Measurements from ENCODE around the gene GIT1.

GIT1 gene

GRCh38 chr17:29573871-29574731 is 15.3 kb downstream of the GIT1 start:
- Histone ChIP-seq H3K27me3 (ENCODE audit: control insufficient read depth, insufficient read depth, low read length) (no peaks in the 10 kb centered on the region), H3K4me3 (ENCODE audit: low read length) (no peak overlapping the region), H3K9ac (ENCODE audit: low read depth, low read length) (no peak overlapping the region), H3K9me3 (replicated peaks; ENCODE audit: low read length) (no peaks in the 10 kb centered on the region), H3K4me2 (ENCODE audit: low read length) (no peak overlapping the region), H3K4me1 (ENCODE audit: control insufficient read depth, insufficient read depth, low read length) (peaks cover 34% of the 10 kb centered on the region), H3K36me3 (ENCODE audit: insufficient read depth, low read length) (peaks cover 45% of the 10 kb centered on the region)

- peaks cover 45% of the 10 kb centered on the region for H3K36me3 ChIP-seq (ENCODE audit: insufficient read depth, low read length)
- no peaks in the 10 kb centered on the region for H3K27me3 ChIP-seq (ENCODE audit: control insufficient read depth, insufficient read depth, low read length)
- no peaks in the 10 kb centered on the region for H3K9me3 ChIP-seq (replicated peaks; ENCODE audit: low read length)
- no peak overlapping the region for H3K4me3 ChIP-seq (ENCODE audit: low read length)
- no peak overlapping the region for H3K4me2 ChIP-seq (ENCODE audit: low read length)
- peaks cover 36% of the 10 kb centered on the region for H3K4me1 ChIP-seq (ENCODE audit: control insufficient read depth, insufficient read depth, low read length)
- H3K9ac ChIP-seq (ENCODE audit: low read depth, low read length) = no peak overlapping the region
Observed at GRCh38 chr17:29573558-29573869, 15.9 kb downstream of the GIT1 start.

- Histone ChIP-seq H3K9ac (ENCODE audit: low read depth, low read length) (peak overlapping the region; percentile 29), H3K27me3 (ENCODE audit: control insufficient read depth, insufficient read depth, low read length) (no peaks in the 10 kb centered on the region), H3K4me3 (ENCODE audit: low read length) (peak overlapping the region; percentile 46), H3K9me3 (replicated peaks; ENCODE audit: low read length) (no peaks in the 10 kb centered on the region), H3K4me1 (ENCODE audit: control insufficient read depth, insufficient read depth, low read length) (peaks cover 31% of the 10 kb centered on the region), H3K4me2 (ENCODE audit: low read length) (peak overlapping the region; percentile 70), H3K36me3 (ENCODE audit: insufficient read depth, low read length) (peaks cover 45% of the 10 kb centered on the region)
Observed at GRCh38 chr17:29572691-29573557, 16.5 kb downstream of the GIT1 start.

- Histone ChIP-seq H3K9me3 (replicated peaks; ENCODE audit: low read length) (no peaks in the 10 kb centered on the region), H3K36me3 (ENCODE audit: insufficient read depth, low read length) (peaks cover 38% of the 10 kb centered on the region), H3K4me1 (ENCODE audit: control insufficient read depth, insufficient read depth, low read length) (peaks cover 23% of the 10 kb centered on the region), H3K4me2 (ENCODE audit: low read length) (peak overlapping the region; percentile 70), H3K27me3 (ENCODE audit: control insufficient read depth, insufficient read depth, low read length) (no peaks in the 10 kb centered on the region), H3K9ac (ENCODE audit: low read depth, low read length) (peak overlapping the region; percentile 9), H3K4me3 (ENCODE audit: low read length) (no peak overlapping the region)
Observed at GRCh38 chr17:29571883-29572681, 17.4 kb downstream of the GIT1 start.

- H3K27me3 ChIP-seq (ENCODE audit: control insufficient read depth, insufficient read depth, low read length) = no peaks in the 10 kb centered on the region
- no peak overlapping the region for H3K9ac ChIP-seq (ENCODE audit: low read depth, low read length)
- H3K4me1 ChIP-seq (ENCODE audit: control insufficient read depth, insufficient read depth, low read length) = peaks cover 25% of the 10 kb centered on the region
- no peak overlapping the region for H3K4me2 ChIP-seq (ENCODE audit: low read length)
- H3K4me3 ChIP-seq (ENCODE audit: low read length) = no peak overlapping the region
- no peaks in the 10 kb centered on the region for H3K9me3 ChIP-seq (replicated peaks; ENCODE audit: low read length)
- peaks cover 32% of the 10 kb centered on the region for H3K36me3 ChIP-seq (ENCODE audit: insufficient read depth, low read length)
Observed at GRCh38 chr17:29571486-29571882, 18.0 kb downstream of the GIT1 start.

- no peaks in the 10 kb centered on the region for H3K27me3 ChIP-seq (ENCODE audit: control insufficient read depth, insufficient read depth, low read length)
- H3K4me2 ChIP-seq (ENCODE audit: low read length) = no peak overlapping the region
- H3K36me3 ChIP-seq (ENCODE audit: insufficient read depth, low read length) = peaks cover 22% of the 10 kb centered on the region
- no peaks in the 10 kb centered on the region for H3K9me3 ChIP-seq (replicated peaks; ENCODE audit: low read length)
- H3K4me1 ChIP-seq (ENCODE audit: control insufficient read depth, insufficient read depth, low read length) = peaks cover 35% of the 10 kb centered on the region
- no peak overlapping the region for H3K4me3 ChIP-seq (ENCODE audit: low read length)
- no peak overlapping the region for H3K9ac ChIP-seq (ENCODE audit: low read depth, low read length)
Observed at GRCh38 chr17:29570521-29570920, 18.9 kb downstream of the GIT1 start.

- H3K4me2 ChIP-seq (ENCODE audit: low read length) = peak overlapping the region; percentile 85
- H3K4me3 ChIP-seq (ENCODE audit: low read length) = peak overlapping the region; percentile 74
- peaks cover 36% of the 10 kb centered on the region for H3K4me1 ChIP-seq (ENCODE audit: control insufficient read depth, insufficient read depth, low read length)
- H3K9me3 ChIP-seq (replicated peaks; ENCODE audit: low read length) = no peaks in the 10 kb centered on the region
- H3K9ac ChIP-seq (ENCODE audit: low read depth, low read length) = peak overlapping the region; percentile 81
- H3K36me3 ChIP-seq (ENCODE audit: insufficient read depth, low read length) = peaks cover 13% of the 10 kb centered on the region
- no peaks in the 10 kb centered on the region for H3K27me3 ChIP-seq (ENCODE audit: control insufficient read depth, insufficient read depth, low read length)
Observed at GRCh38 chr17:29569245-29569950, 20.1 kb downstream of the GIT1 start.

- Histone ChIP-seq H3K4me3 (ENCODE audit: low read length) (peak within 1 kb of the TSS; percentile 74), H3K4me2 (ENCODE audit: low read length) (peak within 1 kb of the TSS; percentile 98), H3K4me1 (ENCODE audit: control insufficient read depth, insufficient read depth, low read length) (peaks cover 36% of the 10 kb centered on the region), H3K27me3 (ENCODE audit: control insufficient read depth, insufficient read depth, low read length) (no peaks in the 10 kb centered on the region), H3K9me3 (replicated peaks; ENCODE audit: low read length) (no peaks in the 10 kb centered on the region), H3K9ac (ENCODE audit: low read depth, low read length) (peak within 1 kb of the TSS; percentile 81), H3K36me3 (ENCODE audit: insufficient read depth, low read length) (peaks cover 7% of the 10 kb centered on the region)
Observed at GRCh38 chr17:29568331-29569244, 20.9 kb downstream of the GIT1 start, which contains the start of gene TP53I13. TSS of gene TP53I13 (plus strand) at chr17:29568701. CDS start at chr17:29568759, 58 bp downstream.

- Histone ChIP-seq H3K27me3 (ENCODE audit: control insufficient read depth, insufficient read depth, low read length) (no peaks in the 10 kb centered on the region), H3K9me3 (replicated peaks; ENCODE audit: low read length) (no peaks in the 10 kb centered on the region), H3K4me3 (ENCODE audit: low read length) (peak overlapping the region; percentile 74), H3K36me3 (ENCODE audit: insufficient read depth, low read length) (peaks cover 7% of the 10 kb centered on the region), H3K4me2 (ENCODE audit: low read length) (peak overlapping the region; percentile 98), H3K9ac (ENCODE audit: low read depth, low read length) (peak overlapping the region; percentile 73), H3K4me1 (ENCODE audit: control insufficient read depth, insufficient read depth, low read length) (peaks cover 29% of the 10 kb centered on the region)
Observed at GRCh38 chr17:29567554-29568330, 21.7 kb downstream of the GIT1 start.

- peaks cover 24% of the 10 kb centered on the region for H3K4me1 ChIP-seq (ENCODE audit: control insufficient read depth, insufficient read depth, low read length)
- peaks cover 7% of the 10 kb centered on the region for H3K36me3 ChIP-seq (ENCODE audit: insufficient read depth, low read length)
- H3K4me3 ChIP-seq (ENCODE audit: low read length) = peak overlapping the region; percentile 74
- peak overlapping the region; percentile 73 for H3K9ac ChIP-seq (ENCODE audit: low read depth, low read length)
- no peaks in the 10 kb centered on the region for H3K27me3 ChIP-seq (ENCODE audit: control insufficient read depth, insufficient read depth, low read length)
- H3K9me3 ChIP-seq (replicated peaks; ENCODE audit: low read length) = no peaks in the 10 kb centered on the region
- H3K4me2 ChIP-seq (ENCODE audit: low read length) = peak overlapping the region; percentile 98
Observed at GRCh38 chr17:29567304-29567553, 22.2 kb downstream of the GIT1 start.
